Suprapubic skin (tissue), 4 donors: Measurements from ENCODE around the gene CDON. TPM values are rescaled to one million over a fixed set of nuclear protein-coding genes. Genes with fewer than 3 reads are reported as not detected.

Experiments used
- DNase-seq, 2 donors: peaks; one replicate each; pipeline ENCODE4 v3.0.0-alpha.2; 2019; ENCODE audit warnings: low spot score in 2 of 2
- H3K27ac ChIP-seq: fragments of 200-600 bp; sonication (generic); one replicate; pipeline ENCODE4 v1.5.1; 2019
- H3K27me3 ChIP-seq: fragments of 200-600 bp; sonication (generic); one replicate; pipeline ENCODE4 v1.5.1; 2019
- H3K36me3 ChIP-seq: fragments of 200-600 bp; sonication (generic); one replicate; pipeline ENCODE4 v1.5.1; 2019
- H3K4me1 ChIP-seq: fragments of 200-600 bp; sonication (generic); one replicate; pipeline ENCODE4 v1.5.1; 2019
- H3K4me3 ChIP-seq: fragments of 200-600 bp; sonication (generic); one replicate; pipeline ENCODE4 v1.5.1; 2019; ENCODE audit warnings: mild to moderate bottlenecking
- H3K9me3 ChIP-seq: fragments of 200-600 bp; sonication (generic); one replicate; pipeline ENCODE4 v1.5.1; 2019
- CTCF ChIP-seq, 2 donors: fragments of 200-600 bp in 1 of 2; fragments of 450-650 bp in 1 of 2; sonication (generic) in 1 of 2; IDR thresholded peaks; one replicate each; pipeline ENCODE4 v1.5.1; 2016 to 2019; ENCODE audit warnings: antibody characterized with exemption in 2 of 2, mild to moderate bottlenecking in 1 of 2, moderate library complexity in 1 of 2
- EP300 ChIP-seq: sonication (generic); formaldehyde crosslinking; IDR thresholded peaks from one replicate; pipeline ENCODE4 v1.6.1; 2017; ENCODE audit warnings: antibody characterized with exemption
- POLR2A ChIP-seq, 2 donors: fragments of 450-650 bp; IDR thresholded peaks; one replicate each; pipeline ENCODE4 v1.6.1; 2017; ENCODE audit warnings: antibody characterized with exemption in 2 of 2, mild to moderate bottlenecking in 2 of 2, moderate library complexity in 2 of 2
- POLR2AphosphoS5 ChIP-seq, 3 donors: sonication (generic); formaldehyde crosslinking; IDR thresholded peaks; one replicate each; pipeline ENCODE4 v1.6.1; 2017; ENCODE audit warnings: antibody characterized with exemption in 3 of 3
- WGBS: methylation state at CpG from one replicate; pipeline ENCODE4 v1.1.5; 2018; 5-methylcytosine and 5-hydroxymethylcytosine counted together
- total RNA-seq, 4 donors: library from RNA; depleted of rRNA; stranded (reverse); fragments of >200 nt; gene quantifications; one replicate each; pipeline ENCODE4 v1.1.0, GENCODE V29; 2016

Gene CDON
- total RNA-seq, 4 donors from 2014 or later: 27.6 to 67.4 (median 43.1) TPM

GRCh38 chr11:125967515-125967914, 95.2 kb downstream of the CDON start:
- no peaks in the 10 kb centered on the region for H3K9me3 ChIP-seq

GRCh38 chr11:125960771-125961170, 101.9 kb downstream of the CDON start:
- H3K9me3 ChIP-seq: no peaks in the 10 kb centered on the region
- peaks cover 17% of the 10 kb centered on the region for H3K4me1 ChIP-seq
- no peak overlapping the region for H3K27ac ChIP-seq
- TF ChIP-seq CTCF (IDR thresholded peaks at IDR 0.05) (no peak), EP300 (no peak), POLR2AphosphoS5 (IDR thresholded peaks at IDR 0.05) (no peak), POLR2A (IDR thresholded peaks at IDR 0.05) (no peak)
- no peak for DNase-seq
- no peaks in the 10 kb centered on the region for H3K27me3 ChIP-seq
- peaks cover 24% of the 10 kb centered on the region for H3K36me3 ChIP-seq
- H3K4me3 ChIP-seq: no peak overlapping the region
- 81% methylated on average over 6 of the region's 6 CpGs for WGBS

More at GRCh38 chr11:125967515-125967914, 95.2 kb downstream of the CDON start:
- Histone ChIP-seq H3K4me1 (no peaks in the 10 kb centered on the region), H3K4me3 (no peak overlapping the region), H3K36me3 (no peaks in the 10 kb centered on the region), H3K27ac (no peak overlapping the region), H3K27me3 (no peaks in the 10 kb centered on the region)
- TF ChIP-seq POLR2AphosphoS5 (IDR thresholded peaks at IDR 0.05) (no peak), POLR2A (IDR thresholded peaks at IDR 0.05) (no peak), CTCF (IDR thresholded peaks at IDR 0.05) (no peak), EP300 (no peak)
- DNase-seq: no peak
- 98% methylated on average over 4 of the region's 4 CpGs for WGBS

- TF ChIP-seq CTCF (IDR thresholded peaks at IDR 0.05) (no peak), POLR2A (IDR thresholded peaks at IDR 0.05) (no peak), POLR2AphosphoS5 (IDR thresholded peaks at IDR 0.05) (no peak), EP300 (no peak)
- Histone ChIP-seq H3K27ac (no peak overlapping the region), H3K36me3 (peaks cover 24% of the 10 kb centered on the region), H3K4me3 (no peak overlapping the region), H3K9me3 (no peaks in the 10 kb centered on the region), H3K27me3 (no peaks in the 10 kb centered on the region), H3K4me1 (peaks cover 17% of the 10 kb centered on the region)
- no peak for DNase-seq
- WGBS: 89% methylated on average over 10 of the region's 10 CpGs
Observed at GRCh38 chr11:125959931-125960330, 102.7 kb downstream of the CDON start.

DNA sequence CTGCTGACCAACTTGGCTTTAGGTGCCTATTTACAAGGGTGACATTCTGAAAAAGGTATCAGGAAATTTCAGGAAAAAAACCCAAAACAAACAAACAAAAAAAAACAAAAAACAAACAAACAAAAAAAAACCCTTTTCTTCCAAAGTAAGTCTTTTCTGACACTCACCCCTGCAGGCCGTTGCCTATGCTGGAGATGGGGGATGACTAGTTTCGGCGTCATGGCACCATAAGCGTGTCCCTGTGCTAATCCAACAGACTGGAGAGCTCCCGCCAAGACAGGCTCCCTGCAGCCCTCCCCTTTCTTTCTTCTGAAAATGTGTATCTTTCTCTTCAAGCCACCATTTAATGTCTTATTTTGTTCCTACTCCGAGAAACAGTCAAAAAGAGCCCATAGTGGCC, 103.2 kb downstream of the CDON start:
- Histone ChIP-seq H3K4me1 (peaks cover 17% of the 10 kb centered on the region), H3K27me3 (no peaks in the 10 kb centered on the region), H3K4me3 (no peak overlapping the region), H3K27ac (no peak overlapping the region), H3K9me3 (no peaks in the 10 kb centered on the region), H3K36me3 (peaks cover 24% of the 10 kb centered on the region)
- 93% methylated on average over 6 of the region's 6 CpGs for WGBS
- no peak for DNase-seq
- TF ChIP-seq CTCF (IDR thresholded peaks at IDR 0.05) (no peak), POLR2AphosphoS5 (IDR thresholded peaks at IDR 0.05) (no peak), POLR2A (IDR thresholded peaks at IDR 0.05) (no peak), EP300 (no peak)

DNA sequence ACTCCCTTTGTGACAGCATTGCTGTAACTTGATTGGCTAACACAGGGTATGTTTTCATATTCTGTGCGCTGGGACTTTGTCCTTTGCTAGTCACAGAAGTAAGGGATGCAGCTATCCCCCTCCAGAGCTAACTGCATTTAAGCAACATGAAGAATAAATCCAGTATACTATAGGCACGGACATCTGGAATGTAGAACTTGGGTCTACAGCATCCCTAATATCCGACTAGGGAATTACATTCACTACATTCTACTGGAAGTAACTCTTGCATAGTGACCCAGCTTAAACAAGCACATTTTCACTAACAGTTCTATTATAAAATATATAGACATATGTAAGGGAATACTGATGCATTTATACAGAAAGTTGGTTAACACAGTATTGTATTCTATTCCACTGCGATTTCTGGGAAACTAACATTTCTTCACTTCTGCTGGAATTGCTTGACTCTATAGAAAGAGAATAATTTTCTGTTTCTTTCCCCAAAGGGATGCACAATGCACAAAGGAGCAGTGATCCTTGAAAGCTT, 103.7 kb downstream of the CDON start:
- H3K36me3 ChIP-seq: peaks cover 24% of the 10 kb centered on the region
- DNase-seq: no peak
- peaks cover 21% of the 10 kb centered on the region for H3K4me1 ChIP-seq
- no peak overlapping the region for H3K27ac ChIP-seq
- H3K9me3 ChIP-seq: no peaks in the 10 kb centered on the region
- no peak overlapping the region for H3K4me3 ChIP-seq
- TF ChIP-seq POLR2AphosphoS5 (IDR thresholded peaks at IDR 0.05) (no peak), POLR2A (IDR thresholded peaks at IDR 0.05) (no peak), CTCF (IDR thresholded peaks at IDR 0.05) (no peak), EP300 (no peak)
- H3K27me3 ChIP-seq: no peaks in the 10 kb centered on the region
- WGBS: 81% methylated on average over 4 of the region's 4 CpGs
